GM04503 (cell line): ENCODE results near the gene FRY.

Experiments
- DNase-seq: peaks from one replicate; pipeline ENCODE4 v3.0.0-alpha.2; 2012; ENCODE audit warnings: low read depth

Gene FRY

DNA sequence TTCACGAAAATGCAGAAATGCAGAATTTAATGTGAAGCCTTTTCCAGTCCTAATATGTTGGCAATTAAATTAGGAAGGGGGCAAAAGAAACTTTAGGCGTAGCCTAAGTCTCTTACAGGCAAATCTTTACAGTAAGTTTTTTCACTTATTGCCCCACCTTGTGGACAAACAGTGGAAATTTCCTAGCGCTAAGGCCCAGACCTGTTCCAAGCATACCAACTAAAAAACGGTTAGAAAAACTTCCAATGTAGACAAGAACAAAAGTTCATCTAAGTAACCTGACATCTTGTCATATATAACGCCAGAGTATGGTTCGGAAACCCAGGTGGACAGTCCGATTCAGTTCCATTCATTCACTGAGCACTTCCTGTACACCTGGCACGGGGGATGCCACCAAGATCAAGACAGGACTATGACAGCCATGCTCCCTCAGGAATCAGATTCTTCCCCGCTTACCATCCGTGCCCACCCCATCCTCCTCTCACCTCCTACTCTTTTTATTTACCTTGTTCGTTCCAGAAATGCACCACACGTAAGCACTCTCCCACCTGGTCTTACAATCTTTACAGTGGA lies 278.6 kb downstream of the FRY start:
- no peak for DNase-seq

DNA sequence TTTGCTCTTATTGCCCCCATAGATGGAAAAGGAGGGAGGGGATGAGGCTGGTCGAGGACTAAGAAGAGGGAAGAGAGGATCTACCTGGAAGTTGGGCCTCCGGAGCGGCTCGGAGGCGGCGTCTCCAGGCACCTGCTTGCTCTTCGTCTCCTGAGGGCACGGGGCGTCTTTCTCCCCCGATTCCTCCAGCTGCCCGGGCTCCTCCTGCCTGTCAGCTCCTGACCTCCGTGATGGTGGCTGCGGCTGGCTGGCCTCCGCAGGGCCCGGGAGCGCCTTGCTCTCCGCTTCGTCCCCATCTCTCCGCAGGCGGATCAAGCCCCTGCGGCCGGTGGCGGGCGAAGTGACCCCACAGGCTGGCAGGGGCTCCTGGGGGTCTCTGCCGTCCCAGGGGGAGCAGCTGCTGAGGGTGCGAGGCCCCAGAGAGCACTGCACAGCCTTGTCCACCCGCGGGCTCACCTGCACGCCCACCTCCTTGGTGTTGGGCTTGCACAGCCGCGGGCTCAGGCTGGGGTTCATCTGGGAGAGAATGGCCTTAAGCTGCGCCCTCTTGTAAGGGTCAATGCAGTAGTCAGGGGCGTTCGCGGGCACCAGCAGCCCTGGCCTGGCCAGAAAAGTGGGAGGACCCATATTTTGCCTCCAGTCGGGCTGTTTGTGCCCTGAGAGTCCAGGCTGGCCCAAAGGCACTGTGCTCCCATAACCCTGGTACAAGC lies 279.8 kb downstream of the FRY start:
- no peak for DNase-seq

DNA sequence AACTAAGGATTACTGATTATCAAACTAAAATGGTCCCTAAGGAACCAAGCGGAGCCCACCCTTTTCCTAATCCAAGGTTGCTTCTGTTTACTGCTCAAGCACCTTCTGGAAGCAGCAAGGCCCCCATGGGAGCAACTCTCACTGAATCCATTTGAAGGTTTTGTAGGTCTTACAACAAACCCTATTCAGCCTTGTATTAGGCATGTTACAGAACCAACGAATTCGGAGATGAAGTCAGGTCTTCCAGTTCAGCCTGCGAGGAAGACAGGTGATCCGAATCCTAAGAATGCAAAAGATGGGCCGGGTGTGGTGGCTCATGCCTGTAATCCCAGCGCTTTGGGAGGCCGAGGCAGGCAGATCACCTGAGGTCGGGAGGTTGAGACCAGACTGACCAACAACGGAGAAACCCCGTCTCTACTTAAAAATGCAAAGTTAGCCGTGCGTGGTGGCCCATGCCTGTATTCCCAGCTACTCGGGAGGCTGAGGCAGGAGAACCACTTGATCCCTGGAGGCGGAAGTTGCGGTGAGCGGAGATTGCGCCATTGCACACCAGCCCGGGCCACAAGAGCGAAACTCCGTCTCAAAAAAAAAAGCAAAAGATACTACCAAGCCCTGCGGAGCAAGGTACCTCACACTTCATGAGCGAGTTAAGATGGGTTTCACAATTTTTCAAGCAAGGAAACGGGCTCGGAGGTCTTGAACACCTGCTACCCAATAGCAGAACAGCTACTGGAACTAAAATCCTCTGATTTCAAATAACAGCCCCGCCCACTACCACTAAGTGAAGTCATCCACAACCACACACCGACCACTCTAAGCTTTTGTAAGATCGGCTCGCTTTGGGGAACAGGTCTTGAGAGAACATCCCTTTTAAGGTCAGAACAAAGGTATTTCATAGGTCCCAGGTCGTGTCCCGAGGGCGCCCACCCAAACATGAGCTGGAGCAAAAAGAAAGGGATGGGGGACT lies 283.0 kb downstream of the FRY start:
- DNase-seq: no peak

DNA sequence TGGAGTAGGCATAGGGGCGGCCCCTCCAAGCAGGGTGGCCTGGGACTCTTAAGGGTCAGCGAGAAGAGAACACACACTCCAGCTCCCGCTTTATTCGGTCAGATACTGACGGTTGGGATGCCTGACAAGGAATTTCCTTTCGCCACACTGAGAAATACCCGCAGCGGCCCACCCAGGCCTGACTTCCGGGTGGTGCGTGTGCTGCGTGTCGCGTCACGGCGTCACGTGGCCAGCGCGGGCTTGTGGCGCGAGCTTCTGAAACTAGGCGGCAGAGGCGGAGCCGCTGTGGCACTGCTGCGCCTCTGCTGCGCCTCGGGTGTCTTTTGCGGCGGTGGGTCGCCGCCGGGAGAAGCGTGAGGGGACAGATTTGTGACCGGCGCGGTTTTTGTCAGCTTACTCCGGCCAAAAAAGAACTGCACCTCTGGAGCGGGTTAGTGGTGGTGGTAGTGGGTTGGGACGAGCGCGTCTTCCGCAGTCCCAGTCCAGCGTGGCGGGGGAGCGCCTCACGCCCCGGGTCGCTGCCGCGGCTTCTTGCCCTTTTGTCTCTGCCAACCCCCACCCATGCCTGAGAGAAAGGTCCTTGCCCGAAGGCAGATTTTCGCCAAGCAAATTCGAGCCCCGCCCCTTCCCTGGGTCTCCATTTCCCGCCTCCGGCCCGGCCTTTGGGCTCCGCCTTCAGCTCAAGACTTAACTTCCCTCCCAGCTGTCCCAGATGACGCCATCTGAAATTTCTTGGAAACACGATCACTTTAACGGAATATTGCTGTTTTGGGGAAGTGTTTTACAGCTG lies 283.9 kb downstream of the FRY start, which contains the start of the genes BRCA2 and ZAR1L:
TSS of gene BRCA2 (plus strand) at position 271 of the 790 bp plus-strand sequence. CDS start 953 bp downstream, outside the sequence.
TSS of gene ZAR1L (minus strand) at position 126 of the 790 bp plus-strand sequence. CDS start 3,438 bp downstream, outside the sequence.
- DNase-seq: no peak

DNA sequence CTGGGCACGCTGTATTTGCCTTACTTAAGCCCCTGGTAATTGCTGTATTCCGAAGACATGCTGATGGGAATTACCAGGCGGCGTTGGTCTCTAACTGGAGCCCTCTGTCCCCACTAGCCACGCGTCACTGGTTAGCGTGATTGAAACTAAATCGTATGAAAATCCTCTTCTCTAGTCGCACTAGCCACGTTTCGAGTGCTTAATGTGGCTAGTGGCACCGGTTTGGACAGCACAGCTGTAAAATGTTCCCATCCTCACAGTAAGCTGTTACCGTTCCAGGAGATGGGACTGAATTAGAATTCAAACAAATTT lies 284.4 kb downstream of the FRY start:
- no peak for DNase-seq

DNA sequence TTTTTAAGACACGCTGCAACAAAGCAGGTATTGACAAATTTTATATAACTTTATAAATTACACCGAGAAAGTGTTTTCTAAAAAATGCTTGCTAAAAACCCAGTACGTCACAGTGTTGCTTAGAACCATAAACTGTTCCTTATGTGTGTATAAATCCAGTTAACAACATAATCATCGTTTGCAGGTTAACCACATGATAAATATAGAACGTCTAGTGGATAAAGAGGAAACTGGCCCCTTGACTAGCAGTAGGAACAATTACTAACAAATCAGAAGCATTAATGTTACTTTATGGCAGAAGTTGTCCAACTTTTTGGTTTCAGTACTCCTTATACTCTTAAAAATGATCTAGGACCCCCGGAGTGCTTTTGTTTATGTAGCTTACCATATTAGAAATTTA lies 284.9 kb downstream of the FRY start:
- DNase-seq: no peak

DNA sequence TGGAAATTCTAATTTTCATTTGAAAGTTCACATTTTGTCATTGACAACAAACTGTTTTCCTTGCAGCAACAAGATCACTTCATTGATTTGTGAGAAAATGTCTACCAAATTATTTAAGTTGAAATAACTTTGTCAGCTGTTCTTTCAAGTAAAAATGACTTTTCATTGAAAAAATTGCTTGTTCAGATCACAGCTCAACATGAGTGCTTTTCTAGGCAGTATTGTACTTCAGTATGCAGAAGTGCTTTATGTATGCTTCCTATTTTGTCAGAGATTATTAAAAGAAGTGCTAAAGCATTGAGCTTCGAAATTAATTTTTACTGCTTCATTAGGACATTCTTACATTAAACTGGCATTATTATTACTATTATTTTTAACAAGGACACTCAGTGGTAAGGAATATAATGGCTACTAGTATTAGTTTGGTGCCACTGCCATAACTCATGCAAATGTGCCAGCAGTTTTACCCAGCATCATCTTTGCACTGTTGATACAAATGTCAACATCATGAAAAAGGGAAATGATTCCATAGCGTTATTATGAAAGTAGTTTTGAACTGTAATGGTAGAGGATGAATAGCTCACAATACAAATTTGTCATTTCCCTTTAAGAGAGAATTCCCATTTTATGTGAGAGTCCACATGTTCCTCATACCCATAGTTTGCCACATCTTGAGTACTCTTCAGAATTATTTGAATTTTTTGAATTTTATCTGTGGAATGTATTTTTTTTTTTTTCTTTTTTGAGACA lies 286.3 kb downstream of the FRY start:
- no peak for DNase-seq

DNA sequence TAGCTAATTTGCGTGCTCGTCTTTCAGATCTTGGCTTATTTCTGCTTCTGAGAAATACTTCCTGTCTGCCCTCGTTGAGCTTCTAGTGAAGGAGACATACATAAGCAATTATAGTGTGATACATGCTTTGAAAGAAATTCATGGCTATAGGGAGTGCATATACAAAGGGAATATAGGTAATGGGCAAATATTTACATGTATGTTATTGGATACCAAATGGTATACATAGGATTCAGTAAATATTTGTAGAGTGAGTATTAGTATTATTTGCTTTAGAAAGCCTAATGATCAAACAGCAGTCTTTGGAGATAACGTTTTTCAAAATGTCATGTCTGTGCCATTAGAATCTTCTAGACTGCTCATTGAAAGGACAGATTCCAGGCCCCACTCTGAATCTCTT lies 289.0 kb downstream of the FRY start:
- no peak for DNase-seq

DNA sequence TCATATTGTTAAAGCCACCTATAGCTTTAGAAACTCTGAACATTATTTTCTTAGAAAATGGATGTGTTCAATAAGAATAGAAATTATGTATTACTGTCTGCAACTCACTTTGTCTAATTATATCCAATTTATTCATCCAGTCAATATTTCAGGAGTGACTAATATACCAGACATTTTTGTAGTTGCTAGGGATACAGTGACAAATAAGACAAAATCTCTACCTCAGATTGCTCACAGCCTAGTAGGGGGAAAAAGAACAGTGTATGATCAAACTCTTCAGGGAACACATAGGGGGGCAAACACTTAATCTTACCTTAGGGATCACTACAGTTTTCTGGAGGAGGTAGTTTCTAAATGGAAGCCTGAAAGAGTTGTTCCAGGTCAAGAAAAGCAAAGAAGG lies 292.3 kb downstream of the FRY start:
- DNase-seq: no peak

DNA sequence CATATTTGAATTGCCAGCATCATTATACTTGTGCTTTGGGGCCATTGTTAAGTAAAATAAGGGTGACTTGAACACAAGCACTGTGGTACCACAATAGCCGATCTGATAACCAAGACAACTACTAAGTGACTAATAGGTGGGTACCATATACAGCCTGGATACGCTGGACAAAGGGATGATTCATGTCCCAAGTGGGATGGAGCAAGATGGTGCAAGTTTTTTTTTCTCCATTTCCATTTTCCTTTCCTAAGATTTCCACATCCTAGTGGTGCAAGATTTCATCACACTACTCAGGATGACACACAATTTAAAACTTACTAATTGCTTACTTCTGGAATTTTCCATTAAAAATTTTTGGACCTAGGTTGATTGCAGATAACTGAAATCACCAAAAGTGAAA lies 298.9 kb downstream of the FRY start:
- DNase-seq: no peak

DNA sequence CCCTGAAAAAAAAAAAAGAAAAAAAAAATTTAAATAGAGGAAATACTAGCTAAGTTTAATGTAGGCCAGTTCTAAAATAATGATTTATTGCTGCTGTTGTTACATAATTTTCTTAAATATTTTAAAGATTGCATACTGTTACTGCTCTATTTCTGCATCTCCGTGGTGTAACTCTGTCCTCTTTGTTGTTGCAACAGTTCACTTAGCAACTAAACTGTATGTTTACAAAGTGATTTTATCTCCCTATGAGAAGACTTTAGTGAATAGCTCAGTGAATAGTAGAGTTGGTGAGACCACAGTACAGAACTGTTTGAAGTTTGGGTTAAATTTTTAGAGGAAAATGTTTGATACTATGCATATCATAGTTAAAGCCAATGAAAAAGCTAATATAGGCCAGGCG lies 303.1 kb downstream of the FRY start:
- DNase-seq: no peak

DNA sequence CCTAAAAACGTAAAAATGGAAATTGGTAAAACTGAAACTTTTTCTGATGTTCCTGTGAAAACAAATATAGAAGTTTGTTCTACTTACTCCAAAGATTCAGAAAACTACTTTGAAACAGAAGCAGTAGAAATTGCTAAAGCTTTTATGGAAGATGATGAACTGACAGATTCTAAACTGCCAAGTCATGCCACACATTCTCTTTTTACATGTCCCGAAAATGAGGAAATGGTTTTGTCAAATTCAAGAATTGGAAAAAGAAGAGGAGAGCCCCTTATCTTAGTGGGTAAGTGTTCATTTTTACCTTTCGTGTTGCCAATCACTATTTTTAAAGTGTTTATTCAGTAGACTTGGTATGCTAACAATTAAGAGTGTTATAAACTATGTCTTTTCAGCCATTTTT lies 309.3 kb downstream of the FRY start:
- no peak for DNase-seq

DNA sequence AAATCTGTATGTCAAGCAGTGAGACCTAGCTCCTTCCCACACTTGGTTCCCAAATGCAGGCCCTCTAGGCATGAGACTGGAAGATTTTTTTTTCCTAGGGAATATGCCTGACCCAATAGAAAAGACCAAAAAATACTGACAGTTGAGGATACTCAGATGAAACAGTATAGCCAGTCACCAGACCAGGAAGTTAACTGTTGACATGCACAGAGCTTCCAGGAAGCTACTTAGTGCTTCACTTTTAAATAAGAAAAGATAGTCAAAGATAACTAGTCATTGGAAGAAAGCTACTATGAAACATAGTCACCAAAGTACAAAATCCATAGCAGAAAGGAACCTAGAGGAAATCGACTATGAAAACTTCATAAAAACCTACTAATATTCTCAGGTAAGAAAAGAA lies 316.1 kb downstream of the FRY start:
- DNase-seq: no peak
